Measurements from ENCODE around the gene NOPCHAP1.

GRCh38 chr12:105030820-105031807 is 45.0 kb downstream of the NOPCHAP1 start:
- TF ChIP-seq POLR2A (IDR thresholded peaks at IDR 0.05; ENCODE audit: control extremely low read depth in 1 of 2, low read depth in 2 of 2, low read length in 2 of 2) = no peak
- TF ChIP-seq ATF2 (IDR thresholded peaks at IDR 0.05; ENCODE audit: low read length) = no peak
- TF ChIP-seq MAX (IDR thresholded peaks at IDR 0.05) = no peak
- no peak for TF ChIP-seq GABPA (IDR thresholded peaks at IDR 0.05; ENCODE audit: borderline replicate concordance, insufficient read depth, low read length)
- no peak for TF ChIP-seq EZH2 (IDR thresholded peaks at IDR 0.05; ENCODE audit: low read depth, low read length, severe bottlenecking)
- no peak for TF ChIP-seq POLR2AphosphoS5 (IDR thresholded peaks at IDR 0.05; ENCODE audit: low read depth, low read length)
- TF ChIP-seq CTCF (IDR thresholded peaks at IDR 0.05; ENCODE audit: control extremely low read depth in 1 of 3, insufficient read depth in 1 of 3, low read depth in 1 of 3, low read length in 3 of 3) = no peak
